ENCODE results near the gene TRIM50. TPM values are rescaled to one million over a fixed set of nuclear protein-coding genes. Genes with fewer than 3 reads are reported as not detected.
"Not testable (repeated sequence)": the region's sequence is repeated elsewhere in the genome, so short reads cannot be mapped to it uniquely, and the experiment has no call there.

Gene TRIM50
- total RNA-seq, 1 donor from 2014 or later: 0.52 TPM

- not testable (repeated sequence) for H3K9me3 ChIP-seq (ENCODE audit: control insufficient read depth in 3 of 3, low read length in 3 of 3); H3K4me3 ChIP-seq (ENCODE audit: low read length in 3 of 3); H3K36me3 ChIP-seq (ENCODE audit: control insufficient read depth in 3 of 3, insufficient read depth in 3 of 3, low read length in 3 of 3); H3K9ac ChIP-seq (ENCODE audit: low read depth in 1 of 3, low read length in 3 of 3); H3K27ac ChIP-seq (ENCODE audit: low read depth, low read length); H3K27me3 ChIP-seq (ENCODE audit: control insufficient read depth in 3 of 3, insufficient read depth in 3 of 3, low read length in 3 of 3); H3K4me1 ChIP-seq (ENCODE audit: control insufficient read depth in 3 of 3, insufficient read depth in 3 of 3, low read length in 3 of 3)
Observed at GRCh38 chr7:73266719-73267368, 61.0 kb downstream of the TRIM50 start.

Small RNA genes within 50 kb of the gene (small RNA-seq; reads per million reads assigned to genes)
- not detected for gene RNU6-1080P

Other genes with a start within 250 kb of the TRIM50 start
- gene SPDYE9, start 242.0 kb downstream of the TRIM50 start, total RNA-seq: not detected
- 13.0 TPM for gene NSUN5, start 19.3 kb downstream of the TRIM50 start, total RNA-seq
- under 0.01 TPM for gene FKBP6, start 79 bp upstream of the TRIM50 start, total RNA-seq
- gene FZD9, start 105.7 kb upstream of the TRIM50 start, total RNA-seq: 13.0 TPM
- gene BAZ1B, start 194.2 kb upstream of the TRIM50 start, total RNA-seq: 38.1 TPM
- 6.8 TPM for gene BCL7B, start 229.6 kb upstream of the TRIM50 start, total RNA-seq